Karpas-422 (cell line): ENCODE results near the gene NBPF1. TPM values are rescaled to one million over a fixed set of nuclear protein-coding genes. Genes with fewer than 3 reads are reported as not detected.
"Not testable (repeated sequence)": the region's sequence is repeated elsewhere in the genome, so short reads cannot be mapped to it uniquely, and the experiment has no call there.

ENCODE experiments used
- DNase-seq: peaks from one replicate; pipeline ENCODE4 v3.0.0-alpha.2; 2015
- H2AFZ ChIP-seq: fragments of 200-600 bp; sonication (generic); 2 replicates; pipeline ENCODE4 v1.6.1; 2014; ENCODE audit warnings: antibody characterized with exemption, low read length, mixed read lengths
- H3K27ac ChIP-seq: fragments of 200-600 bp; sonication (generic); 2 replicates; pipeline ENCODE4 v1.5.1; 2014; ENCODE audit warnings: mild to moderate bottlenecking, low read length, moderate library complexity
- H3K27me3 ChIP-seq: fragments of 200-600 bp; sonication (generic); 2 replicates; pipeline ENCODE4 v1.6.1; 2014; ENCODE audit warnings: low read length, mixed read lengths
- H3K36me3 ChIP-seq: fragments of 200-600 bp; sonication (generic); 2 replicates; pipeline ENCODE4 v1.6.1; 2014; ENCODE audit warnings: low read length, mixed read lengths; ENCODE audit not compliant: insufficient read depth
- H3K4me1 ChIP-seq: fragments of 200-600 bp; sonication (generic); 2 replicates; pipeline ENCODE4 v1.6.1; 2014; ENCODE audit warnings: mild to moderate bottlenecking, low read length, mixed read lengths
- H3K4me2 ChIP-seq: fragments of 200-600 bp; sonication (generic); 2 replicates; pipeline ENCODE4 v1.6.1; 2014; ENCODE audit warnings: low read length, low read depth, mild to moderate bottlenecking; ENCODE audit not compliant: poor library complexity, severe bottlenecking
- H3K4me3 ChIP-seq: fragments of 200-600 bp; sonication (generic); 2 replicates; pipeline ENCODE4 v1.5.1; 2014; ENCODE audit warnings: mild to moderate bottlenecking, antibody characterized with exemption, low read length, mixed read lengths
- H3K79me2 ChIP-seq: fragments of 200-600 bp; sonication (generic); 2 replicates; pipeline ENCODE4 v1.6.1; 2014; ENCODE audit warnings: mild to moderate bottlenecking, low read length, mixed read lengths
- H3K9ac ChIP-seq: fragments of 200-600 bp; sonication (generic); 2 replicates; pipeline ENCODE4 v1.6.0; 2014; ENCODE audit warnings: low read length
- H3K9me2 ChIP-seq: fragments of 200-600 bp; sonication (generic), shearing (Covaris generic); replicated peaks from 2 replicates; pipeline ENCODE4 v1.6.0; 2014; ENCODE audit warnings: mild to moderate bottlenecking, low read length, moderate library complexity; ENCODE audit not compliant: insufficient read depth
- H3K9me3 ChIP-seq: fragments of 300-700, 200-600 bp; sonication (generic); 2 replicates; pipeline ENCODE4 v1.6.1; 2014; ENCODE audit warnings: low read length, mixed read lengths
- H4K20me1 ChIP-seq: fragments of 200-600 bp; sonication (generic); 2 replicates; pipeline ENCODE4 v1.6.1; 2014; ENCODE audit warnings: mild to moderate bottlenecking, antibody characterized with exemption, low read length, low read depth; ENCODE audit not compliant: insufficient read depth
- total RNA-seq: library from RNA; depleted of rRNA; stranded (reverse); fragments of >200 nt; shearing (Covaris generic); gene quantifications from 2 replicates; pipeline ENCODE4 v1.2.3, GENCODE V29; 2014; ENCODE audit warnings: low replicate concordance

Gene NBPF1
- total RNA-seq, 1 experiment from 2014 or later = 18.4 TPM

DNA sequence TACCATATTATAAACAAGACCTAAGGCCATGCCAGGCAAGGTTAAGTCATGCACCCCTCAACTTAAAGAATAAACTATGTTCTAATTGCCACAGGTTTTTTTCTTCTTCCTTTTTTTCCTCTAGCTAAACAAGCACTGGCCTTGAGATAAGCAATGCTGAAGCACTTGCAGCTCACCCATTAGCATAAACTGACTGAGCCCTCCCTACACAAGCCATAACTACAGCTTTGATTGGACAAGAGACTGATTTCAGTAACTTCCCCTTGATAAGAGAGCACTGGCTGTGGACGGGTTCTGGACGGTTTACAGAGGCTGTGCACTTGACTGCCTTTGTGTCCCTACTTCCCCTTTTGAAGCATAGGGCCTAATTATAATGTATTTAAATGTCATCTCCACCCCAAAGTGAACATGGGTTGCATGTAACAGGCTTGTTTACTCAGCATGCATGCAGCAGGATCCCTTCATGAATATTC lies 72.9 kb downstream of the NBPF1 start:
- H4K20me1 ChIP-seq, H3K9me3 ChIP-seq, H3K27me3 ChIP-seq, H3K4me3 ChIP-seq, H3K79me2 ChIP-seq, H3K9me2 ChIP-seq, H3K36me3 ChIP-seq: not testable (repeated sequence)
- H3K9ac ChIP-seq = peak overlapping the region; percentile 46; the same call in 1 of the 2 replicates
- peak overlapping the region; percentile 48 for H3K4me2 ChIP-seq
- peak overlapping the region; percentile 44 for H2AFZ ChIP-seq
- H3K4me1 ChIP-seq = peaks cover 12% of the 10 kb centered on the region
- peak; percentile 85 for DNase-seq
- H3K27ac ChIP-seq = peak overlapping the region; percentile 64

DNA sequence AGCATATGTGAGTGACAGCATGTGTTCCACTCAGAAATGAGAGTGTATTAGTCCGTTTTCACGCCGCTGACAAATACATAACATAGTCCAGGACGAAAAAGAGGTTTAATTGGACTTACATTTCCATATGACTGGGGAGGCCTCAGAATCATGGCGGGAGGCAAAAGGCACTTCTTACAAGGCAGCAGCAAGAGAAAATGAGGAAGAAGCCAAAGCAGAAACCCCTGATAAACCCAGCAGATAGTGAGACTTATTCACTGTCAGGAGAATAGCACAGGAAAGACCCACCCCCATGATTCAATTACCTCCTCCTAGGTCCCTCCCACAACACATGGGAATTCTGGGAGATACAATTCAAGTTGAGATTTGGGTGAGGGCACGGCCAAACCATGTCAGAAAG lies 75.8 kb downstream of the NBPF1 start:
- not testable (repeated sequence) for H3K9me3 ChIP-seq, H3K9me2 ChIP-seq, DNase-seq, H3K27ac ChIP-seq, H4K20me1 ChIP-seq, H3K27me3 ChIP-seq, H3K4me2 ChIP-seq, H3K79me2 ChIP-seq, H3K36me3 ChIP-seq, H3K9ac ChIP-seq, H3K4me3 ChIP-seq
- H2AFZ ChIP-seq = peak overlapping the region; percentile 67
- peaks cover 12% of the 10 kb centered on the region for H3K4me1 ChIP-seq

DNA sequence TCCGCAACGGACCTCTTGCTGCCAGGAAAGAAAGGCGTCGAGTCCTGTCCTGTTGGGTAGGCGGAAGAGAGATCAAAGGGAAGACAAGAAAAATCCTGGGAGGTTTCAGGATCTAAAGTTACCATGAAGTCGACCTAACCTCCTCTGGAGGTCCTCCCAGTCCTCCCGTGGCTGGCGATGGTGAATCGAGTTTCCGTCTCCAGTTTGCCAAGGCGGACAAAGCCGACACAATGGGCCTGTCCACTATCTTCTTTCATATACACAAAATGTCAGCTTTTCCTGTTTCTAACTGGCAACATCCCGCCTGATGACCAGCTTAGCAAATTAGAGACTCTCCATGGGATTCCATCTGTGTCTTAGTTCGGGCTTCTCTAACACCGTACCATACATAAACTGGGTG lies 76.6 kb downstream of the NBPF1 start:
- H2AFZ ChIP-seq, H3K79me2 ChIP-seq, H3K36me3 ChIP-seq, H3K4me3 ChIP-seq, H3K27ac ChIP-seq, H3K9me3 ChIP-seq, H4K20me1 ChIP-seq, H3K4me2 ChIP-seq, H3K9ac ChIP-seq, DNase-seq, H3K27me3 ChIP-seq, H3K9me2 ChIP-seq: not testable (repeated sequence)
- H3K4me1 ChIP-seq = peaks cover 12% of the 10 kb centered on the region

DNA sequence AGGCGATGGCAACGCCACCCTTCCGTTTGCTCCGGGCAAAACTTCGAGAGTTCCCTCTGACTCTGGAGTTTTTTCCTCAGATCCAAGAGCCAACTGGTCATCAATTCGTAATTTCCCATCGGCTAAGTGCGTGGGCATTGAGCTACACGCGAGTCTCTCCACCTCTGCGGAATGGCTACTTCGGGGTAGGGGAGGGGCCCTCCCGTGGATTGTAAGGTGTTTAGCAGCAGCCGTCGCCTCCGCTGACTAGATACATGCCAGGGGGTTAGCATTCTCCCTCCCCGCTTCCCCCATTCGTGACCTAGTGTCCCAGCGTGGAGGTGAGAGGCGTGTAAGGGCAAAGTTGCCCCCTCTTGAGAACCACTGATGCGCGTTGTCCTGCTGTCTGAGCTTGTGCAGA lies 77.5 kb downstream of the NBPF1 start:
- H3K4me2 ChIP-seq, DNase-seq, H3K9me2 ChIP-seq, H2AFZ ChIP-seq, H3K27me3 ChIP-seq, H3K4me3 ChIP-seq, H3K27ac ChIP-seq, H3K79me2 ChIP-seq, H3K9ac ChIP-seq, H4K20me1 ChIP-seq, H3K9me3 ChIP-seq, H3K36me3 ChIP-seq: not testable (repeated sequence)
- H3K4me1 ChIP-seq = peaks cover 12% of the 10 kb centered on the region

DNA sequence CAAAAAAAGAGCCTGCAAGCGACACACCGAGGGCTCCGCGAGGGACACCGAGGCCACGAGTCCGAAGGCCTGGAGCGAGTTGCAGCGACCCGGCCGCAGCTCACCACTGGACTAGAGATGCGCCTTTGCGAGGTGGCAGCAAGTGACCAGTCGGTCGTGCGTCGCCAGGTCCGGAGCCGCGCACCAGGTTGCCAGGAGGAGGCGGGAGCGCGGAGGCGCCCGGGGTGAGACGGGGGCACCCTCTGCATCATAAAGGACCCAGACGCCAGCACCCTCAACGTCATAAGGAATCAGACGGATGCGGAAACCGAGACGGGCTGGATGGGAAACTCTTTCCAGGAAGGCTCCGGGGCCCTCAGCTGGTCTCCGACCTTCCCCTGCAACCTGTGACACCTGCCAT lies 77.9 kb downstream of the NBPF1 start:
- not testable (repeated sequence) for H3K79me2 ChIP-seq, H3K27ac ChIP-seq, H3K27me3 ChIP-seq, DNase-seq, H4K20me1 ChIP-seq, H3K36me3 ChIP-seq, H3K9me2 ChIP-seq, H2AFZ ChIP-seq, H3K4me2 ChIP-seq, H3K4me3 ChIP-seq, H3K9ac ChIP-seq, H3K9me3 ChIP-seq
- H3K4me1 ChIP-seq = peaks cover 10% of the 10 kb centered on the region

DNA sequence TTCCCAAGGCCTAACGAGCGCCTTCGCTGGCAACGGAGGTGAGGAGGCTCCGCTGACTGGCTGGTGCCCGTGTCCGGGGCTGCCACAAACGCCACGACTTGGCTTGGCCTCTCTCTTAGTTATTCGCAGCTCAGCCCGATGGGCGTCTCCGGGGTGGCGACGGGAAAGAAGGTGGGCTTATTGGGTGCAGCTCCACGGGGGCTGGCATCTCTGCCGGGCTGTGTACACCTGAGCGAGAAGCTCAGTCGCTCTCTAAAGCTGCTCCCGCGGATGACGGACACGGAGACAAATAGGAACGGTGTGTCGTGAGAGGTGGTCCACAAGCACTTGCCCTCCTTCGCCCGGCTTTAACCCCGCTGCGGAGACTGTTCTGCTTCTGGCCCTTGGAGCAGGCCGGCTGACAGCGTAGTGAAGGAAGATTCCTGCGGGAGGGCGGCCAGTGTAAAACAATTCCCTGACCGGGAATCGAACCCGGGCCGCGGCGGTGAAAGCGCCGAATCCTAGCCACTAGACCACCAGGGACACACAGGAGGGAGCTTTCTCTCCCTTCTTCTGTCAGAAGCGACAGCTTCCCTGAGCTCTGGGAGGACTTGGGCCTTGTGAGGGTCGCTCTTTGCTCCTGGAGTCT lies 78.4 kb downstream of the NBPF1 start:
- H4K20me1 ChIP-seq, DNase-seq, H3K36me3 ChIP-seq, H3K79me2 ChIP-seq, H3K4me3 ChIP-seq, H3K27me3 ChIP-seq, H2AFZ ChIP-seq, H3K4me2 ChIP-seq, H3K9me3 ChIP-seq, H3K9me2 ChIP-seq, H3K9ac ChIP-seq, H3K4me1 ChIP-seq, H3K27ac ChIP-seq: not testable (repeated sequence)

DNA sequence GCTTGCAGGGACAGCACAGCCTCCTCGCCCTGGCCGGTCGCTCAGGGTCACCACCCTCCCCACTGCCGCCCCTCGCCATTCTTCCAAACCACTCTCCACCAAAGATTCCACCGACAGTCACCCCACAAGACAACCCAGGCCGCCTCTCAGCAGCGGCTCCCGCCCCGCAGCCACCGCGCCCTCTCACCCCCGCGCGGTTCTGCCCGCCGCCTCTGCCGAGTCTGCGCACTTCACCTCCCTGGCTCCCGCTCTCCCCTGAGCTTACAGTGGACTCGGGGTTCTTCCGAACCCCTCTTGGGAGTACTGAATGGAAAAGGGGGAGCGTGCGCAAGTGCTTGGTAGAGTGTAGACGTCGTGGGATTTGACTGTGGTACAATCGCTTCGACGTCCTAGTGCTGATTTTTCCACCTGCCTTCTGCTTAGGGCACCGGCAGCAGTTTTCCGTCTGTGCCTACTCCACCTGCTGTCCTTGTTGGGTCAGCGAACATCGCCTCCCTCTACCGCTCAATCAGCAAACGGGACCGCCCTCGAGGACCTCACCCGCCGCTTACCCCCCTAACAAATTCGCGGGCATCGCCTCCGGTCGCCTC lies 79.0 kb downstream of the NBPF1 start:
- H3K27ac ChIP-seq, H3K9me3 ChIP-seq, H3K27me3 ChIP-seq, H3K4me2 ChIP-seq, H3K9me2 ChIP-seq, H3K79me2 ChIP-seq, H3K4me1 ChIP-seq, H3K9ac ChIP-seq, H3K4me3 ChIP-seq, H4K20me1 ChIP-seq, H3K36me3 ChIP-seq, DNase-seq, H2AFZ ChIP-seq: not testable (repeated sequence)

DNA sequence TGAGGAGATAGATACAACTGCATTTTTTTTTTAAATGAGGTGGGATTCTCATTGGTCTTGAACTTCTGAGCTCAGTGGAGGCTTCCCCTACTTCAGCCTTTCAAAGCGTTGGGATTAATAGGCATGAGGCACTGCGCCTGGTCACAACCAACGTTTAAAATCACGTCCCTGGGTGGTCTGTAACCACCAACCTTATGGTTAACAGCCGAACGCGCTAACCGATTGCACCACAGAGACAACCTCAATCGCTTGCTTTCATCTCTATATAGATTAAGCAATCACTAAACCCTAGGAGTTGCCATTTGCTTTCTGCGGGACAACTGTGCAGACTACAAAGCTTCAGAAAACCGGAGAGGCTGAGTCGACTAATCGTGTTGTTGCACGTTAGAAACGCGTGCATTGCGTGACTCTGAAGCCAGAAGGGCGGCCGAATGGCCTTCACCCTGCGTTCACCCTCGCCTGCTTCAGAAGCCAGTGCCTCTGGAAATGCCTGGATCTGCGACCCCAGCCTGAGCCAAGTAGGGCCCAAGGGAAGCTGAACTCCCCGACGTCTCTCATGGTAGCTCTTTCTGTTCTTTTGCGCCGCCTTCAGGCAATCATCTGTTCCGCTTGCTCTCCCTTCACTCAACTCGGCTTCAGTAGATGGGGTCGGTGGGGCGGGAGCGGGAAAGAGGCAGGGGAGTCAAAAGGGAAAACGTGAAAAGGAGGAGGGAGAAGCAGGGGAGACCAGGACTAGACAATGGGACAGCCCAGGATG lies 81.0 kb downstream of the NBPF1 start:
- H2AFZ ChIP-seq, H3K79me2 ChIP-seq: not testable (repeated sequence)

More for the DNA sequence above, 81.0 kb downstream of the NBPF1 start:
- H3K9me3 ChIP-seq, H3K4me1 ChIP-seq, H3K36me3 ChIP-seq, H3K27ac ChIP-seq, DNase-seq, H3K27me3 ChIP-seq, H3K4me2 ChIP-seq, H3K9ac ChIP-seq, H3K9me2 ChIP-seq, H4K20me1 ChIP-seq, H3K4me3 ChIP-seq: not testable (repeated sequence)
